PC-9 (cell line): ENCODE data around the gene NUTM1. TPM values are rescaled to one million over a fixed set of nuclear protein-coding genes. Genes with fewer than 3 reads are reported as not detected.

Experiments used
- BruUV-seq: library from RNA; stranded (reverse); fragments of 400-500 nt; replicated peaks from 2 replicates; lab custom pipeline; 2021; lab: Mats Ljungman, UMichigan
- CTCF ChIA-PET: fragments of 300-600 bp; sonication (Branson Sonifier 250); formaldehyde crosslinking; loops from one replicate; lab custom pipeline; 2022; ENCODE audit warnings: antibody characterized with exemption; lab: Charles Lee
- POLR2A ChIA-PET: fragments of 300-600 bp; sonication (Branson Sonifier 250); formaldehyde crosslinking; loops from one replicate; lab custom pipeline; 2022; ENCODE audit warnings: antibody characterized with exemption; ENCODE audit not compliant: unreplicated experiment; lab: Charles Lee
- DNase-seq, 2 experiments: peaks; one replicate each; pipeline versions ENCODE4 v3.0.0 to v3.0.0-alpha.2; 2015 to 2022; ENCODE audit warnings: mixed read lengths in 1 of 2
- H2AFZ ChIP-seq: fragments of 200-600 bp; sonication (generic); 2 replicates; pipeline ENCODE4 v1.8.1; 2017; ENCODE audit warnings: antibody characterized with exemption
- H3F3A ChIP-seq: fragments of 200-600 bp; sonication (generic); 2 replicates; pipeline ENCODE4 v1.8.1; 2017; ENCODE audit warnings: antibody characterized with exemption, mild to moderate bottlenecking, low read depth; ENCODE audit not compliant: insufficient read depth
- H3K27ac ChIP-seq: fragments of 200-600 bp; sonication (generic); 2 replicates; pipeline ENCODE4 v1.6.1; 2016; ENCODE audit warnings: mixed run types
- H3K27me3 ChIP-seq: fragments of 200-600 bp; sonication (generic); 2 replicates; pipeline ENCODE4 v1.6.1; 2016; ENCODE audit warnings: low read depth, mixed run types; ENCODE audit not compliant: insufficient read depth
- H3K36me3 ChIP-seq: fragments of 200-600 bp; sonication (generic); 2 replicates; pipeline ENCODE4 v1.6.1; 2016; ENCODE audit warnings: low read depth, mixed run types
- H3K4me1 ChIP-seq: fragments of 200-600 bp; sonication (generic); replicated peaks from 2 replicates; pipeline ENCODE4 v1.6.1; 2016; ENCODE audit warnings: mixed run types; ENCODE audit not compliant: insufficient read depth
- H3K4me2 ChIP-seq: fragments of 200-600 bp; sonication (generic); 2 replicates; pipeline ENCODE4 v1.6.1; 2017; ENCODE audit warnings: mixed run types
- H3K4me3 ChIP-seq: fragments of 200-600 bp; sonication (generic); 2 replicates; pipeline ENCODE4 v1.6.1; 2016; ENCODE audit warnings: mixed run types
- H3K79me2 ChIP-seq: fragments of 200-600 bp; sonication (generic); 2 replicates; pipeline ENCODE4 v1.6.1; 2017; ENCODE audit warnings: low read depth, mixed run types
- H3K9me2 ChIP-seq: fragments of 200-600 bp; sonication (generic); 2 replicates; pipeline ENCODE4 v1.8.1; 2017; ENCODE audit warnings: mild to moderate bottlenecking; ENCODE audit not compliant: insufficient read depth
- H3K9me3 ChIP-seq: fragments of 200-600 bp; sonication (generic); 2 replicates; pipeline ENCODE4 v1.8.1; 2016; ENCODE audit warnings: low read depth; ENCODE audit not compliant: insufficient read depth
- H4K20me1 ChIP-seq: fragments of 200-600 bp; sonication (generic); 2 replicates; pipeline ENCODE4 v1.8.1; 2017; ENCODE audit not compliant: insufficient read depth
- CTCF ChIP-seq: fragments of 200-600 bp; sonication (generic); conservative IDR thresholded peaks from 2 replicates; pipeline ENCODE4 v1.6.1; 2017; ENCODE audit warnings: mixed run types, antibody characterized with exemption, mild to moderate bottlenecking, moderate library complexity
- EZH2 ChIP-seq: fragments of 200-600 bp; sonication (generic); IDR thresholded peaks from 2 replicates; pipeline ENCODE4 v1.8.0; 2017; ENCODE audit warnings: antibody characterized with exemption, low read depth
- intact Hi-C: fragments of 100-400 bp; cut with micrococcal nuclease; formaldehyde crosslinking; loops from one replicate; pipeline ENCODE4 v1.10.0; 2022; ENCODE audit not compliant: unreplicated experiment
- total RNA-seq: library from RNA; stranded (reverse); gene quantifications from 2 replicates; pipeline ENCODE4 v1.2.3, GENCODE V29; 2021

NUTM1 gene
- total RNA-seq, 1 experiment from 2014 or later, result not detected

GRCh38 chr15:34314491-34315490 is 28.3 kb upstream of the NUTM1 start:
- Histone ChIP-seq H3K27ac (no peak overlapping the region), H3F3A (no peaks in the 10 kb centered on the region), H3K4me1 (0 out of 2 replicates have a peak, but pooled peaks cover 20% of the 10 kb centered on the region), H3K4me3 (no peak overlapping the region), H2AFZ (no peak overlapping the region), H3K79me2 (peaks cover 13% of the 10 kb centered on the region; the same call in 1 of the 2 replicates), H4K20me1 (no peaks in the 10 kb centered on the region), H3K27me3 (no peaks in the 10 kb centered on the region), H3K9me2 (no peaks in the 10 kb centered on the region), H3K9me3 (no peaks in the 10 kb centered on the region), H3K36me3 (no peaks in the 10 kb centered on the region), H3K4me2 (no peak overlapping the region)
- DNase-seq, result no peak
- no peak for TF ChIP-seq CTCF
- TF ChIP-seq EZH2, result no peak
- ChIA-PET CTCF (no interaction called here), POLR2A (no interaction called here)
- BruUV-seq, result no TSS peak
- intact Hi-C loops, result loop anchor here (5.0 kb wide), 1 partner anchor 77 kb away; no protein-coding TSS in a partner anchor

- peak; percentile 58 to 70 for DNase-seq
- no peak for TF ChIP-seq CTCF
- TF ChIP-seq EZH2, result no peak
- CTCF ChIA-PET, result interaction anchor here (0.6 kb wide), 1 partner anchor 1132 kb away, joined by 3 read pairs; no protein-coding TSS in a partner anchor
- peak overlapping the region; percentile 72 for H2AFZ ChIP-seq
- H3K4me2 ChIP-seq, result peak overlapping the region; percentile 80
- H3K79me2 ChIP-seq, result peaks cover 13% of the 10 kb centered on the region; the same call in 1 of the 2 replicates
- no peaks in the 10 kb centered on the region for H3K27me3 ChIP-seq
- H3K9me3 ChIP-seq, result no peaks in the 10 kb centered on the region
- H3F3A ChIP-seq, result no peaks in the 10 kb centered on the region
- POLR2A ChIA-PET, result interaction anchor here (0.6 to 0.8 kb wide), 3 partner anchors 19 to 217 kb away, joined by 4 to 8 read pairs (median 7); partner anchors contain the start of genes EMC4 and EMC7
- H3K27ac ChIP-seq, result peak overlapping the region; percentile 38
- peak overlapping the region; percentile 63 for H3K4me3 ChIP-seq
- H3K4me1 ChIP-seq, result 0 out of 2 replicates have a peak, but pooled peaks cover 20% of the 10 kb centered on the region
- intact Hi-C loops, result loop anchor here (2.0 to 5.0 kb wide), 2 partner anchors 16 to 81 kb away; no protein-coding TSS in a partner anchor
- H3K36me3 ChIP-seq, result no peaks in the 10 kb centered on the region
- no peaks in the 10 kb centered on the region for H3K9me2 ChIP-seq
- no peaks in the 10 kb centered on the region for H4K20me1 ChIP-seq
- BruUV-seq, result TSS peak; percentile 69
Measured at GRCh38 chr15:34318277-34319079, 24.6 kb upstream of the NUTM1 start.

DNA sequence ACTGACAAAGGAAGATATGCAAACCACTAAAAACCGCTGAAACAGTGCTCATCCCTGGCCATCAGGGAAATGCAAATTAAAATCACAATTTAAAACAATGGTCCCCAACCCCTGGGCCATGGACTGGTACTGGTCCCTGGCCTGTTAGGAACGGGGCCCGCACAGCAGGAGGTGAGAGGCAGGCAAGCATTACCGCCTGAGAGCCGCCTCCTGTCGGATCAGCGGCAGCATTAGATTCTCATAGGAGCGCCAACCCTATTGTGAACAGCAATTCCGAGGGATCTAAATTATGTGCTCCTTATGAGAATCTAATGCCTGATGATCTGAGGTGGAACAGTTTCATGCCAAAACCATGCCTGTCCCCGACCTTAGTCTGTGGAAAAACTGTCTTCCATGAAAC is 19.9 kb upstream of the NUTM1 start:
- Histone ChIP-seq H2AFZ (no peak overlapping the region), H3F3A (no peaks in the 10 kb centered on the region), H3K27ac (no peak overlapping the region), H3K4me1 (0 out of 2 replicates have a peak, but pooled peaks cover 7% of the 10 kb centered on the region), H3K36me3 (no peaks in the 10 kb centered on the region), H3K4me3 (no peak overlapping the region), H3K79me2 (0 out of 2 replicates have a peak, but pooled peaks cover 1% of the 10 kb centered on the region), H3K27me3 (no peaks in the 10 kb centered on the region), H3K4me2 (no peak overlapping the region), H4K20me1 (no peaks in the 10 kb centered on the region), H3K9me3 (no peaks in the 10 kb centered on the region), H3K9me2 (no peaks in the 10 kb centered on the region)
- DNase-seq, result no peak
- BruUV-seq, result no TSS peak
- TF ChIP-seq CTCF (no peak), EZH2 (no peak)
- intact Hi-C loops, result no loop called here
- POLR2A ChIA-PET, result no interaction called here
- CTCF ChIA-PET, result no interaction called here
